H1 (cell line): ENCODE data around the gene BSND. TPM values are rescaled to one million over a fixed set of nuclear protein-coding genes. Genes with fewer than 3 reads are reported as not detected.

Experiments used
- CTCF ChIA-PET: fragments of 300-600 bp; sonication (Branson Sonifier 250); formaldehyde crosslinking; loops from one replicate; lab custom pipeline; 2021; ENCODE audit not compliant: partially characterized antibody; lab: Charles Lee
- POLR2A ChIA-PET: fragments of 300-600 bp; sonication (Branson Sonifier 250); formaldehyde crosslinking; loops from one replicate; lab custom pipeline; 2021; ENCODE audit warnings: inconsistent platforms; ENCODE audit not compliant: partially characterized antibody; lab: Charles Lee
- DNase-seq, 2 experiments: peaks; one replicate each; pipeline versions ENCODE4 v3.0.0 to v3.0.0-alpha.2; 2010 to 2022; ENCODE audit warnings: low spot score in 2 of 2, low read depth in 1 of 2, mixed read lengths in 1 of 2
- FAIRE-seq: peaks from 2 replicates; lab custom pipeline; 2011; peaks lifted over from hg19 to GRCh38; lab: Jason Lieb, UNC
- H2AFZ ChIP-seq: 2 replicates; pipeline ENCODE4 v1.8.1; 2012; ENCODE audit warnings: low read length, inconsistent platforms
- H2AK5ac ChIP-seq: 2 replicates; pipeline ENCODE4 v1.6.1; 2013; ENCODE audit warnings: low read depth, low read length
- H2BK120ac ChIP-seq: replicated peaks from 2 replicates; pipeline ENCODE3; 2013; ENCODE audit warnings: low read depth, low read length, inconsistent platforms
- H2BK12ac ChIP-seq: 2 replicates; pipeline ENCODE4 v1.6.1; 2013; ENCODE audit warnings: low read depth, low read length
- H2BK15ac ChIP-seq: 2 replicates; pipeline ENCODE4 v1.6.1; 2013; ENCODE audit warnings: low read length
- H2BK20ac ChIP-seq: 2 replicates; pipeline ENCODE4 v1.6.1; 2013; ENCODE audit warnings: low read length
- H2BK5ac ChIP-seq: 2 replicates; pipeline ENCODE4 v1.6.1; 2013; ENCODE audit warnings: low read depth, low read length
- H3K14ac ChIP-seq: 2 replicates; pipeline ENCODE4 v1.6.1; 2013; ENCODE audit warnings: inconsistent platforms; ENCODE audit not compliant: insufficient read length
- H3K18ac ChIP-seq: 2 replicates; pipeline ENCODE4 v1.6.1; 2013; ENCODE audit warnings: low read length; ENCODE audit errors: extremely low read depth
- H3K23ac ChIP-seq: 2 replicates; pipeline ENCODE4 v1.6.1; 2013; ENCODE audit warnings: inconsistent platforms; ENCODE audit not compliant: insufficient read length
- H3K23me2 ChIP-seq: 2 replicates; pipeline ENCODE4 v1.6.1; 2013; ENCODE audit warnings: low read depth, low read length
- H3K27ac ChIP-seq: 2 replicates; pipeline ENCODE4 v1.6.1; 2011; ENCODE audit warnings: low read depth, low read length, inconsistent platforms
- H3K27me3 ChIP-seq, 4 experiments: replicated peaks in 1 of 4; 1 replicate in 1 of 4; 2 replicates in 3 of 4; pipeline versions ENCODE4 v1.6.1 to v1.8.1; 2011 to 2013; ENCODE audit warnings: low read length in 3 of 4, mild to moderate bottlenecking in 3 of 4, inconsistent platforms in 2 of 4, mixed read lengths in 2 of 4, moderate library complexity in 1 of 4; ENCODE audit not compliant: control insufficient read depth in 3 of 4, insufficient read depth in 3 of 4; ENCODE audit errors: extremely low read depth in 1 of 4
- H3K36me3 ChIP-seq, 4 experiments: 2 replicates each; pipeline versions ENCODE4 v1.6.1 to v1.8.1; 2011 to 2013; ENCODE audit warnings: mild to moderate bottlenecking in 4 of 4, low read length in 3 of 4, moderate library complexity in 2 of 4, control low read depth in 1 of 4, inconsistent platforms in 1 of 4; ENCODE audit not compliant: insufficient read depth in 4 of 4, control insufficient read depth in 2 of 4
- H3K4ac ChIP-seq: replicated peaks from 2 replicates; pipeline ENCODE3; 2013; ENCODE audit warnings: low read length, low read depth, mixed read lengths, inconsistent platforms; ENCODE audit not compliant: insufficient read length
- H3K4me1 ChIP-seq, 4 experiments: replicated peaks in 1 of 4; 1 replicate in 1 of 4; 2 replicates in 3 of 4; pipeline versions ENCODE4 v1.6.1 to v1.8.1; 2011 to 2013; ENCODE audit warnings: low read length in 3 of 4, inconsistent platforms in 2 of 4, mixed read lengths in 1 of 4; ENCODE audit not compliant: insufficient read depth in 4 of 4, control insufficient read depth in 3 of 4
- H3K4me2 ChIP-seq, 2 experiments: 2 replicates each; pipeline versions ENCODE4 v1.6.1 to v1.8.1; 2011 to 2013; ENCODE audit warnings: low read depth in 2 of 2, low read length in 2 of 2, control low read depth in 1 of 2, inconsistent platforms in 1 of 2, mild to moderate bottlenecking in 1 of 2; ENCODE audit not compliant: insufficient read depth in 1 of 2
- H3K4me3 ChIP-seq, 4 experiments: fragments of 200-600, 300-600 bp in 1 of 4; sonication (generic), shearing (Covaris generic), sonication (Bioruptor Twin) in 1 of 4; 2 replicates each; pipeline versions ENCODE4 v1.5.1 to v1.8.1; 2011 to 2016; ENCODE audit warnings: low read length in 4 of 4, low read depth in 3 of 4, control low read depth in 2 of 4, inconsistent platforms in 2 of 4, mild to moderate bottlenecking in 2 of 4, mixed read lengths in 1 of 4, moderate library complexity in 1 of 4; ENCODE audit not compliant: insufficient read depth in 2 of 4; ENCODE audit errors: extremely low read depth in 1 of 4
- H3K56ac ChIP-seq: replicated peaks from 2 replicates; pipeline ENCODE3; 2013; ENCODE audit warnings: low read depth, mild to moderate bottlenecking, mixed read lengths, low read length, inconsistent platforms; ENCODE audit not compliant: insufficient read length
- H3K79me1 ChIP-seq: 2 replicates; pipeline ENCODE4 v1.6.1; 2013; ENCODE audit warnings: low read depth, low read length, control low read depth
- H3K79me2 ChIP-seq, 2 experiments: 2 replicates each; pipeline versions ENCODE4 v1.6.1 to v1.8.1; 2012 to 2013; ENCODE audit warnings: low read length in 2 of 2, mild to moderate bottlenecking in 2 of 2, inconsistent platforms in 1 of 2; ENCODE audit not compliant: insufficient read depth in 2 of 2, control insufficient read depth in 1 of 2
- H3K9ac ChIP-seq, 4 experiments: replicated peaks in 1 of 4; 1 replicate in 1 of 4; 2 replicates in 3 of 4; pipeline versions ENCODE4 v1.6.1 to v1.8.1; 2011 to 2013; ENCODE audit warnings: low read depth in 3 of 4, low read length in 3 of 4, control low read depth in 2 of 4, mild to moderate bottlenecking in 2 of 4, moderate library complexity in 2 of 4, inconsistent platforms in 1 of 4; ENCODE audit errors: extremely low read depth in 1 of 4
- H3K9me3 ChIP-seq, 2 experiments: 2 replicates each; pipeline versions ENCODE4 v1.6.1 to v1.8.1; 2012 to 2013; ENCODE audit warnings: mild to moderate bottlenecking in 2 of 2, moderate library complexity in 2 of 2, control low read depth in 1 of 2, inconsistent platforms in 1 of 2, low read depth in 1 of 2, low read length in 1 of 2, mixed read lengths in 1 of 2; ENCODE audit not compliant: insufficient read depth in 2 of 2
- H4K20me1 ChIP-seq, 2 experiments: replicated peaks in 1 of 2; 2 replicates each; pipeline versions ENCODE3 to v1.8.1; 2011 to 2013; ENCODE audit warnings: inconsistent platforms in 2 of 2, low read length in 2 of 2, mild to moderate bottlenecking in 1 of 2; ENCODE audit not compliant: insufficient read depth in 2 of 2, control insufficient read depth in 1 of 2
- H4K5ac ChIP-seq: 2 replicates; pipeline ENCODE4 v1.6.1; 2013; ENCODE audit warnings: low read length, low read depth, mixed read lengths, inconsistent platforms; ENCODE audit not compliant: insufficient read length
- H4K8ac ChIP-seq: 2 replicates; pipeline ENCODE4 v1.8.0; 2013; ENCODE audit warnings: mild to moderate bottlenecking, moderate library complexity, low read length, inconsistent platforms; ENCODE audit not compliant: insufficient read depth; ENCODE audit errors: extremely low read depth
- H4K91ac ChIP-seq: replicated peaks from 2 replicates; pipeline ENCODE3; 2013; ENCODE audit warnings: low read length, mixed read lengths, inconsistent platforms; ENCODE audit not compliant: insufficient read length
- BRCA1 ChIP-seq: IDR thresholded peaks from 2 replicates; pipeline ENCODE4 v1.6.1; 2012; ENCODE audit warnings: low read depth, low read length, improper control_type of control experiment
- CHD2 ChIP-seq: IDR thresholded peaks from 2 replicates; pipeline ENCODE4 v1.6.1; 2012; ENCODE audit warnings: low read length, improper control_type of control experiment
- EZH2 ChIP-seq: fragments of 200-600 bp; sonication (generic); IDR thresholded peaks from 2 replicates; pipeline ENCODE4 v1.7.1; 2012; ENCODE audit warnings: low read depth, mild to moderate bottlenecking, moderate library complexity, low read length, inconsistent platforms; ENCODE audit not compliant: severe bottlenecking
- HDAC6 ChIP-seq: IDR thresholded peaks from one replicate; pipeline ENCODE4 v1.7.1; 2012; ENCODE audit warnings: low read depth, mild to moderate bottlenecking, inconsistent platforms, low read length, moderate library complexity
- KDM5A ChIP-seq: fragments of 200-600 bp; IDR thresholded peaks from 2 replicates; pipeline ENCODE4 v1.7.1; 2012; ENCODE audit warnings: mild to moderate bottlenecking, low read length, inconsistent platforms, mixed read lengths
- TBP ChIP-seq: IDR thresholded peaks from 2 replicates; pipeline ENCODE4 v1.6.1; 2011; ENCODE audit warnings: low read depth, low read length, improper control_type of control experiment
- WGBS, 2 experiments: shearing (Covaris generic) in 1 of 2; methylation state at CpG; one replicate each; pipeline versions ENCODE4 v1.1.6 to v1.1.7; 2013 to 2015; ENCODE audit warnings: low lambda C conversion rate in 2 of 2, mixed read lengths in 2 of 2, inconsistent platforms in 1 of 2, low coverage in 1 of 2, missing lambda C conversion rate in 1 of 2; ENCODE audit not compliant: insufficient replicate concordance in 2 of 2, insufficient coverage in 1 of 2, insufficient read length in 1 of 2; ENCODE audit errors: extremely low coverage in 1 of 2, missing lambda C conversion rate in 1 of 2; 5-methylcytosine and 5-hydroxymethylcytosine counted together
- polyA plus RNA-seq, 7 experiments: library from polyadenylated mRNA; depleted of rRNA in 3 of 7; stranded (reverse) in 5 of 7; unstranded in 2 of 7; fragments of >200 nt in 5 of 7; fragments of 200-250 nt in 2 of 7; gene quantifications; 1 replicate in 5 of 7; 2 replicates in 1 of 7; 4 replicates in 1 of 7; pipeline versions ENCODE4 v1.2.1 to v1.2.3, GENCODE V29; 2011 to 2013; ENCODE audit warnings: missing spikeins in 2 of 7, mixed read lengths in 2 of 7
- total RNA-seq: library from RNA; stranded (reverse); fragmentation: NEBNext Ultra II Directional; extraction: Animal tissue kit (Norgen Biotek cat#: 25700); gene quantifications from 2 replicates; pipeline ENCODE4 v1.2.1, GENCODE V29; 2021

BSND gene
- total and polyA plus RNA-seq, 2 of the 8 experiments (the other 6 are each of a cell fraction or from before 2014, with no cell fraction given) = 0.43 to 0.68 TPM

GRCh38 chr1:55051169-55051568 lies 52.4 kb downstream of the BSND start:
- H3K23me2 ChIP-seq = no peaks in the 10 kb centered on the region
- no peak for FAIRE-seq

More at GRCh38 chr1:55051169-55051568, 52.4 kb downstream of the BSND start:
- POLR2A ChIA-PET = no interaction called here
- no peak overlapping the region for H2BK20ac ChIP-seq
- H3K18ac ChIP-seq = no peak overlapping the region
- no peak for DNase-seq
- TF ChIP-seq TBP (no peak), HDAC6 (no peak), BRCA1 (no peak), KDM5A (no peak), EZH2 (no peak), CHD2 (no peak)
- H3K4me3 ChIP-seq = no peak overlapping the region
- H3K4me1 ChIP-seq = no peaks in the 10 kb centered on the region
- H2BK5ac ChIP-seq = no peak overlapping the region
- H3K9me3 ChIP-seq = no peaks in the 10 kb centered on the region
- H4K91ac ChIP-seq = no peak overlapping the region
- no peak overlapping the region for H3K4me2 ChIP-seq
- H2BK120ac ChIP-seq = no peak overlapping the region
- no peak overlapping the region for H3K23ac ChIP-seq
- H4K5ac ChIP-seq = no peak overlapping the region
- CTCF ChIA-PET = interaction anchor here (0.7 to 4.3 kb wide), 3 partner anchors 14 to 106 kb away, joined by 4 to 31 read pairs (median 4); no protein-coding TSS in a partner anchor
- no peak overlapping the region for H3K9ac ChIP-seq
- H3K14ac ChIP-seq = no peak overlapping the region
- H2AFZ ChIP-seq = no peak overlapping the region
- H3K36me3 ChIP-seq = peaks cover 0 to 7% (median 2%) of the 10 kb centered on the region in 4 experiments; a peak in 3 of 8 replicates
- no peak overlapping the region for H4K8ac ChIP-seq
- H3K79me2 ChIP-seq = no peaks in the 10 kb centered on the region
- no peak overlapping the region for H3K56ac ChIP-seq
- H4K20me1 ChIP-seq = peaks cover 0 to 21% of the 10 kb centered on the region in 2 experiments
- no peak overlapping the region for H2BK15ac ChIP-seq
- no peaks in the 10 kb centered on the region for H3K79me1 ChIP-seq
- H3K4ac ChIP-seq = no peak overlapping the region
- no peak overlapping the region for H3K27ac ChIP-seq
- no peak overlapping the region for H2AK5ac ChIP-seq
- 97% methylated on average over 5 of the region's 5 CpGs; no CpG with 5 or more reads in 1 of the 2 experiments for WGBS, 2 experiments
- H3K27me3 ChIP-seq = no peaks in the 10 kb centered on the region
- H2BK12ac ChIP-seq = no peak overlapping the region
